GM03348 (cell line): ENCODE results near the gene PSMC3.

Experiments used
- DNase-seq: peaks from one replicate; pipeline ENCODE4 v3.0.0; 2012; ENCODE audit warnings: low spot score

PSMC3 gene

DNA sequence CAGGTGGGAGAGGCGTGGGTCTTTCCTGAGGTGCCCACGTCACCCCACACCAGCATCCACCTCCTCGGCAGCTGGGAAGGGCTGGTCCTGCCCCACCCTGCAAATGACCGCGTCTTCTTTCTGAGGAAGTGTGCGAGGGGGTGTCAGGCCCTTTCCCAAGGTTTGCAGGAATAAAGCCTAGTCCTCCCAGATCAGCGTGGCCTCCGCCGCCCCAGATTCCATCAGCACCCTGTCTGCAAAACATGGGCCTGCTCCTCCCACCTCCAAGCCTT lies 32.3 kb downstream of the PSMC3 start:
- no peak for DNase-seq

DNA sequence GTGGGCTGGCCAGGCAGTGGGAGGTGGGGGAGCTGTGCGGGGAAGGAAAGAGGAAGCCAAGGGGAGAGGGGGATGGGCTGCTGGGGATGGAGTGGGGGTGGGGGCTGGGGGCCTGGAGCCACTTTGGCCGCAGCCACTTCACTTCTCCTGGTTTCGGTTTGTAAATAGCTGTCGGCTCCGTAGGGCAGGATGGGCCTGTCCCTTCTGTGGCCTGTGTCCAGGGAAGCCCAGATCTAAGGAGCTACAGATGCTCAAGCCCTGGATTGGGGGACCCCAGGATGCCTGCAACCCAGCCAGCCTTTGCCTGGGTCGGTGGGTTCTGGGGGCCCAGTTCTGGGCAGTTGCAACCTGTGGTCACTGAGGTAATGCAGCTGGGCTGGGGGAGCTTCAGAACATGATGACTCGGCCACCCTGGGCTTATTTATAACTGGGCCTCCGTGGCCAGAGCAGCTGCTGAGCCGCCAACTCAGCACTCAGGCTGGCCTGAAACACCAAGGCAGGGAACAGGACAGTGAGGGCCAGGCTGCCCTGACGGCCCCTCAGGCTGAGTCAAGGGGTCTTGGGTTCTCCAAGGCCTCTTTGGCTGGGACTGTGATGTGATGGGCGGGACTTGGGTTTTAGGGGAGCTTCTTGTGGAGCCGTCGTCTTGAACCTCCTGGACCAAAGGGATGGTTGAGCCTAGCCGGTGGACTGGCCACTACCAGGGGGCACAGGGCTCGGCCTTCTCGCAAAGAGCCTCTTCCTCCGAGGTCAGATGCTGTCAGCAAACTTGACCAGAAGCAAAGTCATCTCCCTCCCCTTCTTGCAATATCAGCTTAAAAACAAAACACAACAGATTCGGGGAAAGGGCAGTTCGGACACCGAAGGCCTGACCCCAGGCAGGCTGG lies 32.8 kb downstream of the PSMC3 start:
- peak; percentile 60 for DNase-seq

DNA sequence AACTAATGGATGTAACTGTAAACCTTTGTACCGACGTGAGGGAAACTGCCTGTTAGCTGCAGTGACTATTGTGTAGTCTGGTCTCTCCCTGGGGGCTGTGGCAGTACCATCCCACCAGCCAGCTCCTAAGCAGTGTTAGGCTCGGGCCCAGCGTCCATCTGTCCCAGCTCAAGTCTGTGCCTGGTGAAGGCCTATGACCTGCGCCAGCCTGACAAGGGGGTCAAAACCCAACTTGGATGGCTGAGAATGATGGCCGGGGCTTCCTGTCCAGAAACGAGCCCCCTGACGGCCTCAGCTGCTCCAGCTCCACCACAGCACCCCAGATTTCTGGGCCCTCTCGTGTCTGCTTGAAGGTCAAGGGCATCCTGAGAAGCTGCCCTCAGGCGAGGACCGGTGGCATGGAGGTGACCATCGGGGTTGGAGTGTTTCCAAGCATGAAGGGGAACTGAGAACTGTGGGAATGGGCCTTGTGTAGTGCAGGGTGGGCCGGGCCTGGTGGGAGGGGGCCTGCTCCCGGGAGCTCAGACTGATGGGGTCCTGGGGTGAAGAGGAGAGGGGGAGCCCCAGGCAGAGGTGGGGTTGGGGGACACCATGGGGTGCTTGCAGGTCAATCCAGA lies 33.6 kb downstream of the PSMC3 start:
- DNase-seq: no peak

DNA sequence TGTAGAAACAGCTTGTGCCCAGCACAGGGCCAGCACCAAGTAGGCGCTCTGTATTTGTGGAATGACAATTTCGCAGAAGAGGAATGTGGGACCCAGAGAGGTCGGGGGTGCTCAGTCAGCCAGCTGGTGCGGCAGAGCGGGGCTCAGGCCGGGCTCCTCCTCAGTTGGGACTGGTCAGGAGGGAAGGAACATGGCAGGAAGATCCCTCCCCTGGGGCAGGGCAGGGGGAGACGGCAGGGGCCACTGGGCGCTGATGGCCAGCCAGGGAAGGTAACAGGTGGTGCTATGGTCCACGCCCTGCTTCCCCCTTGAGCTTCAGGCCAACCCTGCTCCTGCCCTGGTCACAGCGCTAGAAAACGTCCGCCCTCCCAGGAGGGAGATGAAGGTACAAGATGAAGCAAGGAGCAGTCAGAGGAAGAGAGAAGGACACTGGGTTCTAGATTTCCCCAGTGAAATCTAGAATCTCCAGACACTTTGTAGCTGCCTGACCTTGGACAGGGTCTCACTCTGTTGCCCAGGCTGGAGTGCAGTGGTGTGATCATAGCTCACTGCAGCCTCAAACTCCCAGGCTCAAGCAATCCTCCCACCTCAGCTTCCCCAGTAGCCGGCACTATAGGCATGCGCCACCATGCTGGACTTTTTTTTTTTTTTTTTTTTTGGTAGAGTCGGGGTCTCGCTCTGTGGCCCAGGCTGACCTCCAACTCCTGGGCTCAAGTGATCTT lies 34.4 kb downstream of the PSMC3 start:
- DNase-seq: no peak

DNA sequence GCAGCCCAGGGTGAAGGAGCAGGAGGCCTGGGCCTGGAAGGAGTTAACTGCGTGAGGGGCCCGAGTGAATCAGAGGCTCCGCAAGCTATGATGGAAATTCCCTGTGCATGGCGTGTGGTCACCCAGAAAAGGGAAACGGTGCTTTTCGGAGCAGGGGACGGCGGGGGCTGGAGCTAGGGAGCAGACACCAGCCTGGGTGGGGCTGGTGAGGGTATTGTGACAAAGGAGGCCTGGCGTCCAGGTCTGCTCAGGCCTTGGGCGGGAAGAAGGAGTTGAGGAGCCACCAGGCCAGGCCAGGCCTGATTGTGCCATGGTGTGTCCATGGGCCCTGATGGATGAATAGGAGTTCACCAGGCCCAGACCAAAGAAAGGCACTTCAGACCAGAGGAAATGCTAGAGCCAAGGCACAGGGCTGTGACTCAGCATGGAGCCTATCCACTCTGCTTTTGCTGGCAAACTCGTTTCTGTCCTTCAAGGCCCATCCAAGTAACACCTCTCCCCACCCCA lies 35.1 kb downstream of the PSMC3 start:
- no peak for DNase-seq

DNA sequence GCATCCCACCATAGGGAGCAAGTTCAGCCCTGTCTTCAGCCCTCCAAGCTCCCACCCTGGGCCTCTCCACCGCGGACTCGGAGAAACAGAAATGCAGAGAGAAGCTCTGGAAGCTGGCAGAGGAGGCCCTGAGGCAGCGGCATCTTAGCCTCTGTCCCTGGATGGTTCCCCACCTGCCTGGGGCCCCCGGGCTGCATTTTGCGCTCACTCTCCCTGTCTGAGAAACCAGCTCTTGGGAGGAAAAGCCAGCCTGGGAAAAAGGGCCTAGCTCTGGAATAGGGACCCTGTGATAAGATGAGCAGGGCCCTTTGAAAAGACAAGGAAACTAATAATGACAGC lies 35.8 kb downstream of the PSMC3 start:
- DNase-seq: no peak

DNA sequence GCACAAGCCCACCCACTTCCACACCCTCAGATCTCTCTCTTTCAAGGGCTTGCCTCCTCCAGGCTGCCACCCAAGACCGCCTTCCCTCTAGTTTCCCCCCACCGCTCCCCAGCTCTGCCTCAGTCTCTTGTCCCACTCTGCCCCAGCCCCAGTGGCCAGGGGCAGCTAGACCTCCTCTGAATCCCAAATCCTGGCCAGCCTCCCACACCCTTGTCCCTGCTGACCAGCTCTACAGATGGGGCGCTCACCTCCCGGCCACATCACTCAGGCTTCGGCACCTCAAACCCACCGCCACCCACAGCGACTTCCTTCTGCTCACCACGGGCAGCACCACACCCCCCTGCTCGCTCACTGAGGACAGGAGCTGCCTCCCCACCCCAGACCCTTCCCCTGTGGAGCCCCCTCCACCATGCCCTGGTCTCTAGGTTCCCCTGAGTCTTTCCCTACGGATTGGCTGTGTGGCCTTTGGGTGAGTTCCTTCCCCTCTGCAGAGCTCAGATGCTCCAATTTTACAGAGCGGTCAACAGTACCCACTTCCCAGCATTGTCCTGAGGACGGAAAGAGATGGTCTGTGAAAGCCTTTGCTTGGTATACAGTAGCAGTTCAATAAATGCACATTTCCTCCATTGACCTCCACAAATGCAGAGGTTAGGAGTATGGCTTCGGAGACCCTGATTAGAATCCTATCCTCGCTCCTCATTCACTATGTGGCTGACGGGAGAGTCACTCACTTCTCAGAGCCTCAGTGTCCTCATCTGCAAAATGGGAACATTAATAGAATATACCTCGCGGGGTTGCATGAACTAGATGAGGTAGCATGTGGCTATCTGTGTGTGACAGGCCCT lies 36.4 kb downstream of the PSMC3 start:
- no peak for DNase-seq

DNA sequence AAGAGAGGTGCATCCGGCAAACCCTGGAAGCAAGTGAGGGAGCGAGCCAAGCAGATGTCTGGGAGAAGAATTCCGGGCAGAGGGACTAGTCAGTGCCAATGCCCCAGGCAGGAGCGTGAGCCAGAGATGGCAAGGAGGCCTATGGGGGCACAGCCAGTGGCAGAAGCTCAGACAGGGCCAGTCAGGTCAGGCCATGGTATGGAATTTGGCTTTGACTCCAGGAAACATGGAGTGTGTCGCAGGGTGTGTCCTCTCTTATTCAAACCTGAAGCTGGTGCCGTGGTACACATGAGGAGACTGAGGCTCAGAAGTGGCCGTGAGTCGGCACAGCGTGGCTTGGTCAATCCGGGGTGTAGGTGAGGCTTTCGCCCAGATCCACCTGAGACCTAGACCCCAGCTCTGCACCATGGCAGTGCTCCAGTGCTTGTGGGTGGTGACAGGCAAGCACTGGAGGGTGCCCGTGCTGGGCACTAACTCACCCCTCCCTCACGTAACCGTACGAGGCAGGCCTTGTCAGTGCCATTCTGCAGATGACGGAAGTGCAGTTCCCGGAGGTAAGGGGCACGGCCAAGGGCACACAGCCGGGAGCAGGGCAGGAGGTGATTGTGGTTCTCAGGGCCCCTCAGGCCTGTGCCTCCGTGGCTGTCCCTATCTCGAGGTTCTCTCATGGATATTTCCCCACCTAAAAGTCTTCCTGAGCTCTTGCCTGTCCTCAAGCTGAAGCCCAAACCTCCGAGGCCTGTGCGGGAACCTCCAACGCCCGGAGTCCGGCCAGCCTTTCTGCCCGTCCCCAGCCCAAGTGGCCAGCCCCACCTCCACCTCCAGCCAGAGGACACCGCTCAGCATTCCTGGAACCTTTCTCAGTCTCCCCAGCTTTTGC lies 37.3 kb downstream of the PSMC3 start:
- no peak for DNase-seq

DNA sequence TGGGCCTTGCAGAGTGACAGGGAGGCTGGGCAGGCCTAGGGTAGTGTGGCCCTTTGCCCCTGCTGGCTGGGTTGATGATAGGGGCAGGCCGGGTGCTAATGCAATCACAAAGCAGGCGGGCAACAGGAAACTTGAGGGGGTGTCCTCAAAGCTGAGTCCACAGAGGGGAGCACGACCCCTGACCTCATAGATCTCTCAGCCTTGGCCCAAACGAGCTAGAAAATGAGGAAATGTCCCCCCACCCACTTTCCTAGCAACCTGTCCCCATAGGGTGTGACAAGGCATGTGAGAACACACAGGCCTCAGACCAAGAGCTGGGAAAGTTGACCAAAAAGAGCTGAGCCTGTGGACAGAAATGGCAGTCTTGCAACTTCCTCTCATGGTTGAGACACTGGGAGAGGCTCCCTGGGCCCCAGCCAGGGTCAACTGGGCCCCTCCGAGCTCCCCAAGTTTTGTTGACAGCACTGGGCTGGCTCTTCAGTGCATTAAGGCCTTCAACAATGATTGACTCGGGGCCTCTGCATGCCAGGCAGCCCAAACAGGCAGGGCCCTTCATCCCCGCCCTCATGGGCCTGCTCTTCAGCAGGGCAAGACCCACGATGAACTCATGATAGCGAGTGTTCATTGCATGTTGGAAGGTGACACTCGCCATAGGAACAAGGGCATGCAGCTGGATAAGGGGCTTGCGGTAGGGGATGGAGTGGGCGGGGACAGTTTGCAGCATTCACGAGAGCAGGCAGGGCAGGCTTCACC lies 38.1 kb downstream of the PSMC3 start:
- no peak for DNase-seq

DNA sequence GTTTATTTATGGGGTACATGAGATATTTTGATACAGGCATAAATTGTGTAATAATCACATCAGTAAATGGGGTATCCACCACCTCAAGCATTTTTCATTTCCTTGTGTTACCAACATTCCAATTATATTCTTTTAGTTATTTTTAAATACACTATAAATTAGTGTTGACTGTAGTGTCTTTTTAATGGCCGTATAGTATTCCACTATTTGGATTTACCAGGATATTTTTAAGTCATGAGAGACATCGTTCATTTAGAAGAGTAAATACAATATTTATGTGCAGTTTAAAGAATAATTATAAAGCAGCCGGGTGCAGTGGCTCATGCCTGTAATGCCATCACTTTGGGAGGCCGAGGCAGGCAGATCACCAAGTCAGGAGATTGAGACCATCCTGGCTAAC lies 41.7 kb downstream of the PSMC3 start:
- DNase-seq: no peak

DNA sequence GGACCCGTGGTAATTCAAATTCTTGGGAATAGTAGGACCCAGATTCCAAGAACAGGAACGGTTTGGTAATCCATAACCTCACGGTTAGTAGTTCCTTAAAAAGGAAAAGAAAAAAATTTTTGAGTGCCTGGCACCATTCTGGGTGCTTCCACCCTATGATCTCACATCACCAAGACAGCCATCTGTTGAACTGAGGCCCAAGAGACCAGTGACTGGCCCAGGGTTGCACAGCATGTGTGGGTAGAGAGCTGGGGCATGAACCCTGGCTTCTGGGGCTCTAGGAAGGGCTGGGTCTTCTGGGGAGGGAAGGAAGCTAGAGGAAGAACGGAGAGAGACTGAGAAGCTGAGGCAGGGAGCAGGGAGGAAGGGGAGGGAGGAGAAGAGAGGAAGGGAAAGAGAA lies 43.2 kb downstream of the PSMC3 start:
- DNase-seq: no peak

DNA sequence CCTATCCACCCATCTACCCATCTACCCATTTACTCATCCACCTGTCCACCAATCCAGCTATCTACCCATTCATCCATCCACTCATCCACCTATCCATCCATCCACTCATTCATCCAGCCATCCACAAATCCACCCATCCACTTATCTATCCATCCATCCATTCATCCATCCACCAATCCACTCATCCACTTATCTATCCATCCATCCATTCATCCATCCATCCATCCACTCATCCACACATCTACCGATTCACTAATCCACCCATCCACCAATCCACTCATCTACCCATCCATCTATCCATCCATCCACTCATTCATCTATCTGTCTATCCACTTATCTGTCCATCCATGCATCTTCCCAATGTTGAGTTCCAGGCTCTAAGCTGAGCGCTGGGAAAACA lies 46.2 kb downstream of the PSMC3 start:
- DNase-seq: no peak

DNA sequence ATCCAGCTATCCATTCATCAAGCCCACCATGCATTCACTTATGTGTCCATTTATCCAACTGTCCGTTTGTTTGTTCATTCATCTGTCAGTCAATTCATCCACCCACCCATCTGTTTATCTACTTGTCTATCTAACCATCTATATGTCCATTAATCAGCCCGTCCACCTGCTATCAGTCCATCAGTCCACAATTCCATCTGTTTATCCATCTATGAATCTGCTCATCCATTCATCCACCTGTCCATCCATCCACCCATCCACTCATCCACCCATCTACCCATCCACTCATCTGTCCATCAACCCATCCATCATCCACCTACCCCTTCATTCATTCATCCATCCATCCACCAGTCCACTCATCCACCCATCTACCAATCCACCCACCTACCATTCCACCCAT lies 46.9 kb downstream of the PSMC3 start:
- DNase-seq: no peak

DNA sequence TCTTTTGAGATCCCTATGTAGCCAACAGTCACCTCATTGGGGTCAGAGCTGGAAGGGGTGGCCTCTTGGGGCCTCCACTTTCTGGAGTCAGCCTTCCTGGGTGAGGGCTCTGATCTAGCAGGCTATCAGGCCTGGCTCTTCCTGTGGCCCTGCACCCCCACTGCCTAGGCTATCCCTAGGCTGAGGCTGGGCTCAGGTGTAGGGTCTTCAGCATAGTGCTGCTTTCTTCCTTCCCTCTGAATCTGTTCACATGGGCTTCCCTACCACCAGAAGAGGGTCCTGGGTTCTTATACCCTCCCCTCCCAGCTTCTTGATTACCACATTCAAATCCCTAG lies 47.4 kb downstream of the PSMC3 start:
- no peak for DNase-seq

DNA sequence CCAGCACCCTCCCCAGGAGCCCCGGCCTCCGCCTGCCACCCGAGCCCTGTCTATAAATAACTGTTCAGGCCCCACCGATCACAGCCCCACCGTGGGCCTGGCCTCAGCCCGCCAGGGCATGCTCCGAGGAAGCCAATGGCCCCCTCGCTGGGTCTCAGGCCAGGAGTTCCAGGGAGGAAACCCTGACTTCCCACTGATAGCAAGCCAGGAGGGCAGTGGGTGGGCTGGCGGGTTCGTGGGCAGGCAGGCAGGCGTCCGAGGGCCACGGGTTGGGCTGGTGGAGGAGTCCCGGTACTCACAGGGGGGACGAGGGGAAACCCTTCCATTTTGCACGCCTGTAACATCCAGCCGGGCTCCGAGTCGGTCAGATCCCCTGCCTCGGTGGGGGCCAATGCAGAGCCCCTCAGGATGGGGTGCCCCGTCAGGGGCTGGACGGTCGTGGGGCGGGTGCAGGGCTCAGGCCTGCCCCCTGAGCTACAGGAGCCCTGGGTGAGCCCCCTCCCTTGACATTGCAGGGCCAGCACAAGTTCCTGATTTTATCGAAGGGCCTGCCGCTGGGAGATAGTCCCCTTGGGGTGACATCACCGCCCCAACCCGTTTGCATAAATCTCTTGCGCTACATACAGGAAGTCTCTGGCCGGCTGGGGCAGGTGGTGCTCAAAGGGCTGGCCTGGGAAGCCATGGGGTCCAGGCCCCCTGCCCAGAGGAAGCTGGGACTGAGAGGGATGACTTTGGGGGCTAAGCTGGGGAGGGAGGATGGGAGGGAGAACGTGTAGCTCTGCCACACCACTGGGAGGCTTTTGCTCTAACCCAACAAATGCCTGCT lies 48.0 kb downstream of the PSMC3 start, which contains the start of gene SPI1:
SPI1 (minus strand) TSS at position 538 of the 826 bp plus-strand sequence; CDS start at position 344, 194 bp downstream.
- no peak for DNase-seq

DNA sequence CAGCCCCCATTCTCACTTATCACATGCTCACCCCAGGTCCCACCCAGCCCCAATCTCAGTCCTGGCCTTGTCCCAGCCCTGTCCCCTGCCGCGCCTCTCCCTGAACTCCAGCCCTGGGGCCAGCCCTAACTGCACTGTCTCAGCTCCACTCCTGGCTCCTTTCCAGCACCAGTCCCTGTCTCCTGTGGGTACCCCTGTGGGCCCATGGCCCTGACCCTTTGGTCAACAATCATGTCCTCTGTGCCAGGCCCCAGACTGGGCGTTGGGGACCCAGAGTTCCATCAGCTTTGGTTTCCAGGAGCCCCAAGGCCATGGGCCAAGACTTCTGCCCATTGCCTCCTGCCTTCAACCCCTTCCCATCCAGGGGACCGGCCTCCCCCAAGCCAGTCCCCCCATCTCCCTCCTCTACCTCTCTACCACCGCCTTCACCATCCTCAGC lies 48.6 kb downstream of the PSMC3 start:
- no peak for DNase-seq

DNA sequence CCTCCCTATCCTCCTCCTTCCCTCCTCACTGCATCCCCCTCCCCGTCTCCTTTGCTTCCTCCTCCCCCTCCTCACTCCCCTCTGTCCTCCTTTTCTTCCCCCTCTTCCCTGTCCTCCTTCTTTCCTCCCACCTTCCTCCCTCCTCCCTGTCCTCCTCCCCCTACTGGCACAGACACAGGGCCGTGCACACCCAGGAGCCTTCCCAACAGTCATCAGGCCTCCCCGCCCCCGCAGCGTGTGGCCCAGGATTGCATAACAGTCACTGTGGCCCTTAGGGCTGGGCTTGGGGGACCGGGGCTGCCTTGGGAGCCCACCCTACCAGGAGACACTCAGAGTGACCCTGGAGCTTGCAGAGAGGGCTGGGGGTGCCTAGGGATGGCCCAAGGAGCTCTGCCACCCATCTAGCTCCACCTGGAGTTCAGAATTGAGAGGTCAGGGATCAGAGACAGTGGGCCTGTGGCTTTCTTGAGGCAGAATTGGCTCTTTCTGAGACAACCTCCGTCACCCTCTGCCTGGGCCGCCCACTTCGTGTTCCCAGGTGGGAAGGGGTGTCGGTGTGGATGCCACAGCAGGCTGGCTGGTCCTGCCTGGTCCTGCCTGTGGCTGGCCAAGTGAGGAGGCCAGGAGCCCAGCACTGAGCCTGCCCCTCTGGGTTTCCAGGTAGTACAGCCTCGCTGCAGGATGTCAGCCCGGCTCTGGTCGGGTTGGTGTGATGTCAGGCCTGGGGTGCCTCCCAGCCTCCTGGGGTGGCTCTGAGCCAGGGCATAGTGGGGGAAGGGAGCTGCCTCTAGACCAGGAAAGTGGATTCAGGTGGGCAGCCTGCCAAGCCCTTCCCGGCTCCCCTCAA lies 49.5 kb downstream of the PSMC3 start:
- peak; percentile 33 for DNase-seq

DNA sequence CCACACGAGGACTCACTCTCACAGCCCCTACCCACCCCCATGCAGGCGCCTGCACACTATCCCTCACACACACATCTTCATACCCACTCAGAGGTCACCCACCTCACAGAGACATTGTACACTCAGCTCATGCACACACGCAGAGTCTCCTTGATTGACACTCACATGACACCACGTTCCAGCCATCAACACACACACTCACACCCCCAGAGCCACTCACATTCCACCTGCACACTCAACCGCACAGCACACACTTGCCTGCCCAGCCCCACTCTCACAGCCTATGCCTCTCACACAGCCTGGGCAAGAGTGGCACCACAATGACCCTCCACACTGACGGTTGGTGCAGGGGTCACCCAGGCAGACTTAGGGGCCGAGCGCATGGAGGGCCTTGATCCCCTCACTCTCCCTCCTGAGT lies 50.1 kb downstream of the PSMC3 start:
- DNase-seq: no peak
